Esophagus squamous epithelium (tissue), 5 donors: Measurements from ENCODE around the gene FRMPD3. TPM values are rescaled to one million over a fixed set of nuclear protein-coding genes. Genes with fewer than 3 reads are reported as not detected.

Source experiments
- DNase-seq: peaks from one replicate; lab custom pipeline; 2025; lab: John Stamatoyannopoulos, UW
- H3K27ac ChIP-seq, 4 donors: fragments of 200-600 bp; sonication (generic); one replicate each; pipeline ENCODE4 v1.5.1; 2016 to 2019; ENCODE audit warnings: mild to moderate bottlenecking in 1 of 4
- H3K27me3 ChIP-seq, 4 donors: fragments of 200-600 bp; sonication (generic); 1 replicate in 3 of 4; 2 replicates in 1 of 4; pipeline versions ENCODE4 v1.5.1 to v1.6.0; 2017 to 2021; ENCODE audit warnings: antibody characterized with exemption in 1 of 4
- H3K36me3 ChIP-seq, 3 donors: fragments of 200-600 bp; sonication (generic); one replicate each; pipeline ENCODE4 v1.5.1; 2016 to 2019
- H3K4me1 ChIP-seq, 3 donors: fragments of 200-600 bp; sonication (generic); one replicate each; pipeline ENCODE4 v1.5.1; 2017 to 2019
- H3K4me3 ChIP-seq, 4 donors: fragments of 200-600 bp; sonication (generic); 1 replicate in 3 of 4; 2 replicates in 1 of 4; pipeline ENCODE4 v1.5.1; 2016 to 2019; ENCODE audit warnings: mild to moderate bottlenecking in 2 of 4, moderate library complexity in 1 of 4
- H3K9me3 ChIP-seq, 3 donors: fragments of 200-600 bp; sonication (generic); one replicate each; pipeline ENCODE4 v1.5.1; 2016 to 2019
- POLR2A ChIP-seq, 4 donors: fragments of 450-650 bp; IDR thresholded peaks; one replicate each; pipeline ENCODE4 v1.6.1; 2017; ENCODE audit warnings: antibody characterized with exemption in 4 of 4, mild to moderate bottlenecking in 4 of 4, moderate library complexity in 3 of 4
- WGBS, 2 donors: methylation state at CpG; one replicate each; pipeline ENCODE4 v1.1.5; 2018; 5-methylcytosine and 5-hydroxymethylcytosine counted together
- intact Hi-C: fragments of 100-400 bp; cut with DNase I; formaldehyde crosslinking; loops from one replicate; pipeline ENCODE4 v1.15.0; 2022
- total RNA-seq, 4 donors: library from RNA; depleted of rRNA; stranded (reverse); fragments of >200 nt; gene quantifications; one replicate each; pipeline ENCODE4 v1.1.0, GENCODE V29; 2016
- TF ChIP-seq, protein P1 (sequence below), 6 experiments: fragments of 450-650 bp in 4 of 6; fragments of 200-600 bp in 2 of 6; sonication (generic) in 2 of 6; IDR thresholded peaks; one replicate each; pipeline ENCODE4 v1.5.1; 2016 to 2019; ENCODE audit warnings: antibody characterized with exemption in 6 of 6, mild to moderate bottlenecking in 4 of 6, moderate library complexity in 4 of 6
- donor health status: DM: yes; HTN: yes; CAD: no.

The FRMPD3 gene
- total RNA-seq, 4 donors from 2014 or later = 0.19 to 0.62 TPM; not detected in 2

DNA sequence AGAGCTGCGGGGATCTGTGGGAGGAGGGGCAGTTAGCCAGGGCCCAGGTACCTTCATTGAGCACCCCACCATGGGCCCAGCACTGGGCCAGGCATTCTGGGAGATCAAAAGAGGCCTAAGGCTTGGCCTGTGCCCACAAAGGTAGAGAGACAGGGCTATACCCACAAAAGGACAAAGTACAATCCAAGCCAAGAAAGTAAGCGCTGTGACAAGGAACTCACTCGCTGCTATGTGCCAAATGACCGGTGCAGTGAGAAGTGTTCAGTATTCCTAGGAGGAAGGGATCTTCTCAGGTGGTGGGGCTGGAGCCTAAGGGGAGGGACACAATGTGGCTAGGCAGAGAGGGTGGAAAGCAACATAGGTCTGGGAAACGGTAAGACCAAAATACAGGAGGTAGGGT is 8.8 kb upstream of the FRMPD3 start:
- H3K27me3 ChIP-seq = no peaks in the 10 kb centered on the region
- 76 to 88% methylated on average over 4 to 5 of the region's 5 CpGs for WGBS, 2 donors
- H3K27ac ChIP-seq = no peak overlapping the region
- intact Hi-C loops = no loop called here
- DNase-seq = no peak
- no peaks in the 10 kb centered on the region for H3K4me1 ChIP-seq
- H3K36me3 ChIP-seq = no peaks in the 10 kb centered on the region
- H3K9me3 ChIP-seq = no peaks in the 10 kb centered on the region
- TF ChIP-seq, protein P1, sequence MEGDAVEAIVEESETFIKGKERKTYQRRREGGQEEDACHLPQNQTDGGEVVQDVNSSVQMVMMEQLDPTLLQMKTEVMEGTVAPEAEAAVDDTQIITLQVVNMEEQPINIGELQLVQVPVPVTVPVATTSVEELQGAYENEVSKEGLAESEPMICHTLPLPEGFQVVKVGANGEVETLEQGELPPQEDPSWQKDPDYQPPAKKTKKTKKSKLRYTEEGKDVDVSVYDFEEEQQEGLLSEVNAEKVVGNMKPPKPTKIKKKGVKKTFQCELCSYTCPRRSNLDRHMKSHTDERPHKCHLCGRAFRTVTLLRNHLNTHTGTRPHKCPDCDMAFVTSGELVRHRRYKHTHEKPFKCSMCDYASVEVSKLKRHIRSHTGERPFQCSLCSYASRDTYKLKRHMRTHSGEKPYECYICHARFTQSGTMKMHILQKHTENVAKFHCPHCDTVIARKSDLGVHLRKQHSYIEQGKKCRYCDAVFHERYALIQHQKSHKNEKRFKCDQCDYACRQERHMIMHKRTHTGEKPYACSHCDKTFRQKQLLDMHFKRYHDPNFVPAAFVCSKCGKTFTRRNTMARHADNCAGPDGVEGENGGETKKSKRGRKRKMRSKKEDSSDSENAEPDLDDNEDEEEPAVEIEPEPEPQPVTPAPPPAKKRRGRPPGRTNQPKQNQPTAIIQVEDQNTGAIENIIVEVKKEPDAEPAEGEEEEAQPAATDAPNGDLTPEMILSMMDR (IDR thresholded peaks at IDR 0.05) = no peak
- no peak for TF ChIP-seq POLR2A (IDR thresholded peaks at IDR 0.05)
- H3K4me3 ChIP-seq = no peak overlapping the region

DNA sequence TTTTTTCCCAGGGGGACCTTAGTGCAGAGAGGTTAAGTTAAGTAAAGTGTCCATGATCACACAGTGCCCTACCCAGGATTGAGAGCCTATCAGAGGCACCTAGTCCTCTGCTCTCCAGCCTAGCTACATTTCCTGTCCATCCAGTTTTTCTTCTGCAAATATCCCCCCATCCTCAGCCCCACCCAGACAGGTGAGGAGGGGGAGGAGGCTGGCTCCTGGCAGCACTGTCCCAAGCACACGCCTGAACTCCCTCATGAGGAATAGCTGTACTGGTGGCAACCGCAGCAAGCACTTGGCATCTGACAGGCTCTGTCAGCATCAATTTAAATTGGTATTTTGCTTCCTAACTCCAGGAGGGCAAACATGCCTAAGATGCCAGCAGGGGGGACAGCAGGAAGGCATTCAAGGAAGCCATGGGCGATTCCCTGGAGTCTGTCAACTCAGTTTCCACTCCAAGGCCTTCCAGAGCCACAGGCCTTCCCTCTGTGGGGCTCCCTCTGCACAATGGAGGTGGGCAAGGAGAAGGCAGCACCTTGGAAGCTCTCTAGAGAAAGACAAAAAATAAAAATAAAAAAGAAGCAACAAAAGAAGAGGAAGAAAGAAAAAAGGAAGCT is 6.4 kb upstream of the FRMPD3 start:
- Histone ChIP-seq H3K9me3 (no peaks in the 10 kb centered on the region), H3K4me1 (peaks cover 0 to 2% (median 0%) of the 10 kb centered on the region in 3 donors), H3K27ac (no peak overlapping the region), H3K36me3 (no peaks in the 10 kb centered on the region), H3K4me3 (no peak overlapping the region), H3K27me3 (peaks cover 0 to 5% (median under 1%) of the 10 kb centered on the region in 4 donors)
- no peak for TF ChIP-seq POLR2A (IDR thresholded peaks at IDR 0.05)
- TF ChIP-seq, protein P1 (IDR thresholded peaks at IDR 0.05) = no peak
- 49% methylated on average over 3 of the region's 3 CpGs; no CpG with 5 or more reads in 1 of the 2 donors for WGBS, 2 donors
- intact Hi-C loops = no loop called here
- DNase-seq = no peak

DNA sequence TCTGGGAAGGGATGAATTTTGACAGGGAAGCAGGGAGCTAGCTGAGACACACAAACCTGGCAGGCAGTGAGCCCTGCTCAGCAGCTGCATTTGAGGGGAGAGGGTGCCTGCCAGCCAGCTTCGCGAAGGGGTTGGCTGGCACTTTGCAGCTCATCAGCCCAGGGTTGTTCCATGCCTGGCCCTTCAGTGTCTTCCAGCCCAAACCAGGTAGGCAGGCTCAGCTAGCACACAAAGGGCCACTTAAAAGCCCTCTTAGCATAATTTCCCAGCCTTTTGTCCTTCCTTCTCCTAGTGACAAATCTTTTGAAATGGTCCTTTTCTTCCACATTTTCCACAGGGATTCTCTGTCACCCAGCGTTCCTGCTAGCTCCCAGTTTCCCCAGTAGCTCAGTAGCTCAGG is 4.3 kb upstream of the FRMPD3 start:
- Histone ChIP-seq H3K27ac (no peak overlapping the region), H3K36me3 (no peaks in the 10 kb centered on the region), H3K4me1 (peaks cover 0 to 21% (median 3%) of the 10 kb centered on the region in 3 donors), H3K4me3 (no peak overlapping the region), H3K9me3 (no peaks in the 10 kb centered on the region), H3K27me3 (peaks cover 0 to 22% (median 3%) of the 10 kb centered on the region in 4 donors)
- intact Hi-C loops = no loop called here
- TF ChIP-seq, protein P1 (IDR thresholded peaks at IDR 0.05) = no peak
- no peak for TF ChIP-seq POLR2A (IDR thresholded peaks at IDR 0.05)
- DNase-seq = no peak
- 70 to 81% methylated on average over 1 to 3 of the region's 3 CpGs for WGBS, 2 donors

DNA sequence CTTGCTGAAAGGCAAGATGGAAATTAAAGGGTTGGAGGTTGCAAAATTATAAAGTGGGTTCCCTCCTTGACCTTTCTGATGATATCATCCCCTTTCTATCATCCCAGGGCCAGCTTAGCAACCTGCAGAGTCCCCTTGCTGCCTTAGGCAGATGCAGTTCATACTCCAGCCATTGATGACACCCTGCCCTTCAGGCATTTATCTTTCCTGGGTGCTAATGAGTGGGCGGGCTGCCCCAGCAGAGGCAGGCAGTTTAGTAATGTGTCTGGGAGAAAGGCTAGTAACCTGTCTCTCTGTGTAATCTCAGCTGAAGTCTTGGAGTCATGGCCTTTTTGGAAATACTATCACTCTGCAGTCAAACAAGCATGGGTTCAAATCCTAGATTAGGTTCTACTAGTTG is 3.8 kb upstream of the FRMPD3 start:
- intact Hi-C loops = no loop called here
- no peak overlapping the region for H3K4me3 ChIP-seq
- H3K27me3 ChIP-seq = peaks cover 0 to 27% (median 5%) of the 10 kb centered on the region in 4 donors
- WGBS, 2 donors = no CpG with 5 or more reads among the region's 1 CpG
- TF ChIP-seq POLR2A (IDR thresholded peaks at IDR 0.05) = no peak
- TF ChIP-seq, protein P1 (IDR thresholded peaks at IDR 0.05) = no peak
- H3K4me1 ChIP-seq = peaks cover 0 to 24% (median 3%) of the 10 kb centered on the region in 3 donors
- H3K9me3 ChIP-seq = no peaks in the 10 kb centered on the region
- no peaks in the 10 kb centered on the region for H3K36me3 ChIP-seq
- DNase-seq = no peak
- no peak overlapping the region for H3K27ac ChIP-seq

DNA sequence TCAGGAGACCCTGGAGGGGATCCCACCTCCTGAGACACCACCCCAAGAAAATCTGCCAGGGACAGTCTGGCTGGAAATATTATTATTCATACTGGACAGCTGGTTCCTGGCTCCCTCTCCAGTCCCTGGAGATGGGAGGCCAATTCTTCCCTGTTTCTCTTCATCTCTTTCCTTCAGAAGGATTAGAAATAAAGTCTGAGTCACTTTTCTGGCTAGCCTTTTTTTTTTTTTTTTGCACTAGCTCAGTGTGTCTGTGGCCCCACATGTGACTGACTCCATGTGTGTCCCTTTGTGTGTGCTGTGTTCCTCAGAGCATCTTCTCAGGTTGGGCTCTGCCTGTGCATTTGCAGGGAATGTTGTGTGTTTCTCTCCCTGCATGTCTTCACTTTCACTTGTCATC is 1.8 kb upstream of the FRMPD3 start:
- DNase-seq = no peak
- intact Hi-C loops = no loop called here
- peaks cover 0 to 28% (median 3%) of the 10 kb centered on the region in 3 donors for H3K4me1 ChIP-seq
- H3K9me3 ChIP-seq = no peaks in the 10 kb centered on the region
- H3K4me3 ChIP-seq = no peak overlapping the region
- TF ChIP-seq, protein P1 (IDR thresholded peaks at IDR 0.05) = no peak
- TF ChIP-seq POLR2A (IDR thresholded peaks at IDR 0.05) = no peak
- H3K27me3 ChIP-seq = peaks cover 0 to 47% (median 9%) of the 10 kb centered on the region in 4 donors
- H3K27ac ChIP-seq = no peak overlapping the region
- H3K36me3 ChIP-seq = no peaks in the 10 kb centered on the region
